Esophagus mucosa (tissue), 1 donor: Measurements from ENCODE around the gene LYPLAL1. TPM values are rescaled to one million over a fixed set of nuclear protein-coding genes. Genes with fewer than 3 reads are reported as not detected.

ENCODE experiments used
- ATAC-seq: fragments of 200-7000 bp; cut with Tn5 transposase; one replicate; pipeline ENCODE4 v1.9.1; 2020
- total RNA-seq: library from RNA; stranded (reverse); gene quantifications from one replicate; pipeline ENCODE4 v1.2.4, GENCODE V29; 2023
- donor health status: DM: yes; HTN: yes; CAD: no.

LYPLAL1 gene
- 26.7 TPM for total RNA-seq

DNA sequence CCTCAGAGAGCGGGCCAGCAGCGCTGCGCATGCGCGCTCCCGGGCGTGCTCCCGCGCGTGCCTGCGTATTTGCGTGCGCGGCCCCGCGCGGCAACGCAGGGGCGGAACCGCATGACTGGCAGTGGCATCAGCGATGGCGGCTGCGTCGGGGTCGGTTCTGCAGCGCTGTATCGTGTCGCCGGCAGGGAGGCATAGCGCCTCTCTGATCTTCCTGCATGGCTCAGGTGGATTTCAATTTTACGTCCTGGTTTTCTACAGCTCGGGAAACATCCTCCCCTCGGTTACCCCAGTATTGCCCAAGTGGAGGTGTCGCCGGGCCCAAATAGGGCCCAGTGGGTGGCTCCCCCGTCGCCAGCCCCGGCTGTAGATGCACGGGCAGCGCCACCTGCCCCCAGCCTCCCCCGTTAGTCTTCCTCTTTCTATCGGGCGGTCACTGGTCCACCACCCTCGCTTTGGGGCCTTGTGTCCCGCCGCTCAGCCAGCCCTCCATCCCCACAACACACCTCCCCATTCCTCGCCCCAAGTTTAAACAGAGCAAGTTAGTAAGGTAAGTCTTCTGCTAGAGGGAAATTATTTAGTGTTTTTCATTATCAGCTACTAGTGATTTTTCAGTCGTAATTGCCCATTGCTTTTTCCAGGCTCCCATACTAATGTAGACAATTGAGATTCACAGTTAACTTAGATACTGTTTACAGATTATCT, at the start of gene LYPLAL1:
TSS of gene LYPLAL1 (plus strand) at position 121 of the 702 bp plus-strand sequence. CDS start at position 134, 13 bp downstream.
- peak; percentile 92 for ATAC-seq

DNA sequence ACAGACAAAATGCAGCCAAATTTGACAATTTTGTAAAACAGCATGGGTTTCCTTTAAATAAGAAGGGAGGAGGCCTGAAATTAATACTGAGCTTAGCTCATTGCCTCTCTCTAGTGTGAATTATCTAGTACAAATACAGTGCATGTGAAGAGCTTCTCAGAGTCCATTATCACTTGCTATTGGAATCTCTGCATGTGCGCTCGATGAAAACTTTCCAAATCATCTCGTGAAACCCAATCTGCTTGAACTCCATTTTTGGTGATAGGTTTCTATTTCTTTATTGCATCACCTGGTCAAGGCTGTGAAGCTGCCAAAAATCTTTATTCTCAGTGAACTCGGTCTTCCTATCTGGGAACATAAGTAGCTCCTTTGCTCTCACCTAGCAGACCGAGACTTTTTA, 49.5 kb upstream of the LYPLAL1 start:
- no peak for ATAC-seq

- ATAC-seq, result no peak
Measured at GRCh38 chr1:219125342-219125741, 48.3 kb upstream of the LYPLAL1 start.

GRCh38 chr1:219126377-219126776, 47.3 kb upstream of the LYPLAL1 start:
- ATAC-seq, result no peak

DNA sequence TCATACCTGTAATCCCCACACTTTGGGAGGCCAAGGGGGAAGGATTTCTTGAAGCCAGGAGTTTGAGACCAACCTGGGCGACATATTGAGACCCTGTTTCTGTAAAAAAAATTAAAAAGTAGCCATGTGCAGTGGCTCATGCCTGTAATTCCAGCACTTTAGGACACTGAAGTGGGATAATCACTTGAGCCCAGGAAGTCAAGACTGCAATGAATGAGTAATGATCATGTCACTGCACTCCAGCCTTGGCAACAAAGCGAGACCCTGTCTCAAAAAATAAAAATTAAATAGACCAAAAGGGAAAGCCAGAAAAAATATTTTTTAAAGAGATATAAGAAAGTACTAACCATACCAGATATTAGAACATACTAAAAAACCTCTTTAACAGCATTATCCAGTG, 44.7 kb upstream of the LYPLAL1 start:
- no peak for ATAC-seq

DNA sequence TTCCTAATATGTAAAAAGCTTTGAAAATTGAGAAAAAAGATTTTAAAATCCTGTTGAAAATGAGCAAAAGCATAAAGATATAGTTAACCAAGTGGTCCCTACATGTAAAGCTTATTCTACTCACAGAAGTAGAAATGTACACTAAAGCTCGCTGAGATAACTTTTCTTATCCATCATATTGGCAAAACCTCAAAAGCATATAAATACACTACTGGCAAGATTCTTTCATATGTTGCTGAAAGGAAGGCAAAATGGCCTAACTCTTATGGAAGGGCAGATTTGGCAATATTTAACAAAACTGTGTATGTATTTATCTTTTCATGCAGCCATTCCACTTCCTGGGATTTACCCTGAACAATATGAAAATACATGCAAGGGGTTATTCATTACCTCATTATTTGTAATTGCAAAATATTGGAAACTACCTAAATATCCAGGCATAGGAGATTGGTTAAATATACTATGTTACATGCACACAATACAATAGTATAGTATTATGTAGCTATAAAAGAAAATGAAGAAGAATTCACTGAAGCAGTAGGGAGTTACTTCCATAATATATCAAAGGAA, 43.2 kb upstream of the LYPLAL1 start:
- ATAC-seq, result no peak

DNA sequence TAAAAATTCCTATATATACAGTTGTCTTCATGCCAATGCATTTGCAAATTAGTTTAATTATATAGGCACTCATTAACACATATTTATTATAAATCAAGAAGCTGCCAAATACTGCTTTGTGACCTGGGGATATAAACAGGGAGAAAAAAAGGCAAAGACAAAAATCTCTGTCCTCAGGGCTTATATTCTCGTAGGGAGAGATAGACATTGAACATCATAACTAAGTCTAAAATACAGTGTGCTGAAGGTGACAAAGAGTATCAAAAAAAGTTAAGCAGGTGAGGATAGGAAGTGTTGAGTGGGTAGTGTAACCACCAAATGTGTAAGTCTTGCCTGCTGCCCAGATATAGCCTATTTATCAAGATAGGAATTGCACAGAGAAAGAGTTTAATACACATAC, 40.7 kb upstream of the LYPLAL1 start:
- ATAC-seq, result no peak

- no peak for ATAC-seq
Measured at GRCh38 chr1:219138747-219139146, 34.9 kb upstream of the LYPLAL1 start.

- no peak for ATAC-seq
Measured at GRCh38 chr1:219140303-219140877, 33.3 kb upstream of the LYPLAL1 start.

DNA sequence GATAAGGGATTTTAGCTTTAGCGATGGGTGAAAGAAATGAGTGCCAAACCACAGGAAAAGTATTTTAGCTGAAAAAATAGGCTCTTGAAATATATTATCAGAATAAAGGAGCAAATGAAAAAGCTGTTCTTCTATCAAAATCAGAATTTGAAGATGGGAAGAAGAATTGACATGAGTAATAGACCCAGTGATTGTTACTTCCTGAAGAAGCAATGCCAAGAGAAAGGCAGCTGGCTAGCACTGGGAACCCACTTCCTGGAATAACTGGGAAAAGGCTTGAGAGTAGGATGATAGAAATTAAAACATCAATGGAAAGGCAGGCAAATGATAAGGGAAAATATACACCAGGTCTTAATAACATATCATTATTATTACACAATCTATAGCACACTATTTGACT, 29.9 kb upstream of the LYPLAL1 start:
- no peak for ATAC-seq

DNA sequence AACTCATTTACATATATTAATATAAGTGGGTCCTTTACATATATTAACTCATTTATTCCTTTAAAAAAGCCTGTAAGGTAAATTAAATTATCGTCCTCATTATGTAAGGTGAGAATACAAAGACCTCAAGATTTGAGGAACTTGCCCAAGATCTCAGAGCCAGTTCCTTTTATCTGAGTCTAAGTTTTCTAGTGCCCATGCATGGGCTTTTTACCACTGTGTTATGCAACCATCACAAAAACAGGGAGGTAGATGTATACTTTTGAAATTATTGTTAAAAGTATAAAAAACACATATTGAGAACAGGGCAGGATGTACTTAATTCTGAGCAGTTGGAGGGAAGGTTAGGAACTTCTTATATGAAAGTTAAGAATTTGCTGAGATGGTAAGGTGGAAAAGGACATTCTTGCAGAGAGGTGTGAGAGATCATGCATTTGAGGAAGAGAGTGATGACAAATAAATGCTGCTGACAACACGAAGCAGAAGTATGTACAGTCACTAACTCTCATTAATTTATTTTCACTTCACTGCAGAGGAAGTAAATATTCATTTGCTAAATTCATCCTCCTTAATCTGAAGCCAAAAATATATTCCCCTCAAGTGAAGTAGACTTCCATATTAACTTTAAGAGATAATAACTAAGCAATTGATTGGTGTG, 28.9 kb upstream of the LYPLAL1 start:
- no peak for ATAC-seq

DNA sequence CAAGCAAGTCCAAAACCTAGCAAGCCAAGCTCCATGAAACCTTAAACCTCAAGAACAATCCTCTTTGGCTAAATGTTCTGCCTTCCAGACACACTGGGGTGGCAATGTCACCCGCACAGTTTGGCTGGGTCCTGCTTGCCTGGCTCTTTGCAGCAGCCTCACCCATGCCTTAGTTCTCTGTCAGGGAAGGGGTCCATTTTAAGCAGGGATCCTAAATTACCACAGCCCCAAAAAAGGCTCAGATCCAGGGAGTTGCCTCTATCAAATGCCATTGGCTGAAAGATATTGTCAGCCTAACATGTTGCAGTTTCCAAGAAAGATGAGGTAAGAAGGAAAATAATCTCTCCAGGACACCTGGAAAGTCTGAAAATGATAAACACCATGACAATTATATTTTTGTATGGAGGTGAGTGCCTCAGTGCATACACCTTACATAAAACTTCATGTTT, 26.1 kb upstream of the LYPLAL1 start:
- no peak for ATAC-seq

- no peak for ATAC-seq
Measured at GRCh38 chr1:219149009-219149577, 24.6 kb upstream of the LYPLAL1 start.

DNA sequence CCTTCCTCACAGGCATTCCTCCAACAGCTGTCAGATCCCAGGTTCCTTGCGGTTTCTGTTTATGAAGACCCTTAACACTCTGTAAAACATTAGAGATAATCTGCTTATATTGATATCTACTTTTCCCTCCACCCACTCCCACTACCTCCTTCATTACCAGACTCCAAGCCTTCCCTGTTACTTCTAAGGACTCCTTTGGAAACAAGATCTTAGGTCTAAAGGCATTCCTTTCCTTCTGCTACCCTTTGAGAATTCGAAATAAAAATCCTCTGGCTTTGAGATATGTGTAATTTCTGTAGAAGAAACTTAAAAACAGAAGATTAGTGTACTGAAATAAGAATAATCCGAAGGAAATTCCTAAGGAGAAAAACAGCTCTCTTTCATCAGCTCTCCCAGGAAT, 23.7 kb upstream of the LYPLAL1 start:
- ATAC-seq, result no peak

DNA sequence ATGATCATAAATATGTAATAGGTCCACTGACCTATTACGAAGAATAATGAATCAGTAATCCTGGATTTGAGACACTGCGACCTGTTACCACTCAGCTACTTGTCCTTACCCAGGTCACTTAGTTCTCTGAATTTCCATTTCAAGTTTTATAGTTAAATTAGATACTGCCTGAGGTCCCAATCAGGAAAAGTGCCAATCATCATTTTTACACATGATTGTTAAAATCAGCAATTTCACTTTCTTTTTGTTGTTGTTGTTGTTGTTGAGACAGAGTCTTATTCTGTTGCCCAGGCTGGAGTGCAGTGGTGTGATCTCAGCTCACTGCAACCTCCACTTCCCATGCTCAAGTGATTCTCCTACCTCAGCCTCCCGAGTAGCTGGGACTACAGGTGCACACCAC, 22.8 kb upstream of the LYPLAL1 start:
- ATAC-seq, result no peak

- ATAC-seq, result no peak
Measured at GRCh38 chr1:219151467-219151866, 22.2 kb upstream of the LYPLAL1 start.

- ATAC-seq, result no peak
Measured at GRCh38 chr1:219152751-219153150, 20.9 kb upstream of the LYPLAL1 start.

- ATAC-seq, result no peak
Measured at GRCh38 chr1:219153723-219154122, 20.0 kb upstream of the LYPLAL1 start.

- no peak for ATAC-seq
Measured at GRCh38 chr1:219155135-219155534, 18.5 kb upstream of the LYPLAL1 start.

DNA sequence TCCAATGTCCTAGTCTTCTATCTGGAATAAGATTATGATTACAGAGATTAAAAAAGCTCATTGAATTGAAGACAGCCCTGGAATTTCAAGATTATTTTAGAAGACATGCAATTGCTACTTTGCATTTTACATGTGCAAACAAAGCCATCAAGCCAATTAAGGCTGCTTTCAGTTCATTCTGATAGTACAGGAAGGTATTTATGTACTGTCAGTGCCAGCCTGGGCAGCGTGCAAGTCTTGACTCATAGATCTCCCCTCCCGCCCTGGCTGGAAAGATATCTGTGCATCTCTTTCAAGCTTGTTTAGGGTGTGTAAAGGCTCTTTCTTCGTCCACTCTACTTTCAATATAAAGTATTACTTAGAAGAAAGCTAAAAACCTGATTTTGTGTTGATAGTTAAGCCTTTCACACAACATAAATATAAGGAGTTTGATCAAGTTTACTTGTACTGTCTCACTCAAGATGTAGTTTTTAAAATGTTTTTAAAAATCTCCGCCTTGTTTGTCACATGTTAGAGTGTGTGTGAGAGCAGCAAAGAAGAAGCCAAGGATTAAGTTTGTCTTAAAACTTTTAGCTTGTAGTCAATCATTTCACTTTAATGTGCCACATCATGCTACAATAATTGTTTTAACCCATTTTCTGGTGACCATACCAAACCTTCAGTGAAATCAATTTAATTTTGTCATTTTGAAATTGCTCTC, 13.6 kb upstream of the LYPLAL1 start:
- ATAC-seq, result peak; percentile 56

DNA sequence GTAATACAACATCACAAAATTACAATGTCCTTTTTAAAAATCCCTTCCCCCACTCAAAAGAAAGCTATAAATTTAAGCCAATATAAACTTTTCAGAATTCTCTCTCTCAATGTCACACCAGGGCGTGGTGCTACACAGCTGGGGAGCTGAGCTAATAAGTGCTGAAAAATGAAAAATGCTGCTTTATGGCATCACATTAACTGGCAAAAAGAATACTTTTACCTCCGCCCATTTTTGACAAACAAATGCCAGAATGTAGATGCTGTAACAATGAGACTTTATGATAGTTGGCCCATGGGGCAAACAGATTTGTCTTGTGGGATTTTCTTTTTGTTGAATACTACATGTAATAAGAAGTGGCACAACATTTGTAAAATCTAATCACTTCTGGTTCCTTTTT, 12.7 kb upstream of the LYPLAL1 start:
- no peak for ATAC-seq

- no peak for ATAC-seq
Measured at GRCh38 chr1:219161371-219161770, 12.3 kb upstream of the LYPLAL1 start.
